HG02938 (cell line): Measurements from ENCODE around the gene ST3GAL3.

Experiments used
- ATAC-seq: cut with Tn5 transposase; IDR thresholded peaks from one replicate; pipeline ENCODE4 v1.9.1; 2021; ENCODE audit warnings: mild to moderate bottlenecking, moderate library complexity; ENCODE audit not compliant: unreplicated experiment

The ST3GAL3 gene

GRCh38 chr1:43977376-43978263, 270.3 kb downstream of the ST3GAL3 start:
- ATAC-seq, result no peak

- ATAC-seq, result no peak
These were observed 270.9 kb downstream of the ST3GAL3 start for GRCh38 chr1:43978264-43978550.

- no peak for ATAC-seq
These were observed 271.4 kb downstream of the ST3GAL3 start, which contains the start of gene B4GALT2 for GRCh38 chr1:43978551-43979260. Gene B4GALT2, plus strand, starts transcription at chr1:43979210. Its CDS starts 1,951 bp downstream, at chr1:43981161.

- no peak for ATAC-seq
These were observed 271.9 kb downstream of the ST3GAL3 start for GRCh38 chr1:43979261-43979527.

- ATAC-seq, result no peak
These were observed 272.4 kb downstream of the ST3GAL3 start for GRCh38 chr1:43979528-43980254.

- ATAC-seq, result no peak
These were observed 273.2 kb downstream of the ST3GAL3 start for GRCh38 chr1:43980255-43981134.
